ENCODE data around the gene LRRC36. TPM values are rescaled to one million over a fixed set of nuclear protein-coding genes. Genes with fewer than 3 reads are reported as not detected.

The LRRC36 gene
- total and polyA plus RNA-seq, 10 of the 15 experiments (the other 5 are each of a cell fraction or from before 2014, with no cell fraction given): 0.45 to 2.0 (median 0.75) TPM; not detected in 1

DNA sequence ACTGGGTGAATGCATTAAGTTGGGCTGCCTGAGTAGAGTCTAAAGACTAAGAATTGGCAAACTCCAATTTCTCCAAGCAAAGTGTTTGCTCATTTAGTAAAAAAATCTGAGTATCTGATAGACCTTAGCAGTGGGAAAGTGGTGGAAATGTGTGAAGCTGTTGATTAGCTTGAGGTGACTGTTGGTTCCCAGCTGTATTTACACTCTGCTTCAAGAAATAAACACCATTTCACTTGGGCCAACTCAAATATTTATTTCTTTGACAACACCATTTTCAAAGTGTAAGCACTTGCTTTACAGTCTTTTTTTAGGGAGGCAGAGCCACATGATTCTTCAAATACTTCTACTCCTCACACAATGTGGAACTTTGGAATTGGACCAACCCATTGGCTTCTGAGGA is 8.8 kb upstream of the LRRC36 start:
- Histone ChIP-seq H3K36me3 (ENCODE audit: control insufficient read depth in 2 of 2, insufficient read depth in 2 of 2, low read length in 1 of 2) (no peaks in the 10 kb centered on the region), H3K9ac (ENCODE audit: control insufficient read depth, insufficient read depth, low read length) (no peak overlapping the region), H3K27me3 (replicated peaks in 1 of 2; ENCODE audit: control insufficient read depth in 2 of 2, insufficient read depth in 2 of 2, low read length in 1 of 2) (no peaks in the 10 kb centered on the region), H3K27ac (ENCODE audit: control insufficient read depth, insufficient read depth) (no peak overlapping the region), H3K4me2 (ENCODE audit: control insufficient read depth, insufficient read depth) (no peak overlapping the region), H3K79me2 (ENCODE audit: control insufficient read depth, insufficient read depth, low read length) (no peaks in the 10 kb centered on the region), H2AFZ (ENCODE audit: control insufficient read depth, low read depth, low read length) (no peak overlapping the region), H4K20me1 (ENCODE audit: control insufficient read depth, insufficient read depth) (no peaks in the 10 kb centered on the region), H3K4me1 (ENCODE audit: control insufficient read depth, insufficient read depth, low read length) (no peaks in the 10 kb centered on the region), H3K9me3 (replicated peaks; ENCODE audit: control insufficient read depth, insufficient read depth, low read length) (no peaks in the 10 kb centered on the region), H3K4me3 (no peak overlapping the region)
- BruUV-seq (replicated peaks): no TSS peak
- TF ChIP-seq SUPT20H (IDR thresholded peaks at IDR 0.05; ENCODE audit: borderline replicate concordance, control insufficient read depth, low read depth, low read length): no peak
- TF ChIP-seq ZNF622 (IDR thresholded peaks at IDR 0.05): no peak
- TF ChIP-seq MTA2 (IDR thresholded peaks at IDR 0.05; ENCODE audit: low read depth): no peak
- no peak for TF ChIP-seq MAX (IDR thresholded peaks at IDR 0.05; ENCODE audit: low read depth, low read length)
- TF ChIP-seq SREBF1 (IDR thresholded peaks at IDR 0.05; ENCODE audit: low read length): no peak
- no peak for TF ChIP-seq MEF2A (IDR thresholded peaks at IDR 0.05; ENCODE audit: insufficient read depth, low read depth, low read length)
- no peak for TF ChIP-seq ATF7 (IDR thresholded peaks at IDR 0.05; ENCODE audit: low read depth)
- no peak for TF ChIP-seq KDM1A (IDR thresholded peaks at IDR 0.05; ENCODE audit: borderline replicate concordance)
- TF ChIP-seq IRF4 (IDR thresholded peaks at IDR 0.05; ENCODE audit: low read depth, low read length): no peak
- no peak for TF ChIP-seq TCF12 (IDR thresholded peaks at IDR 0.05; ENCODE audit: low read depth, low read length)
- TF ChIP-seq MXI1 (IDR thresholded peaks at IDR 0.05; ENCODE audit: low read depth, low read length): no peak
- no peak for TF ChIP-seq CBX3 (IDR thresholded peaks at IDR 0.05; ENCODE audit: borderline replicate concordance, low read depth)
- TF ChIP-seq POLR2AphosphoS2 (IDR thresholded peaks at IDR 0.05; ENCODE audit: low read depth, low read length): no peak
- TF ChIP-seq BCLAF1 (IDR thresholded peaks at IDR 0.05): no peak
- in situ Hi-C loops (cut with MboI): no loop called here
- ATAC-seq (no peak), FAIRE-seq (no peak), DNase-seq (ENCODE audit: low read depth, low spot score) (no peak)
- SMC1A ChIA-PET (ENCODE audit: uncharacterized antibody, unreplicated experiment): interaction anchor here (0.9 to 1.1 kb wide), 2 partner anchors 10 to 48 kb away, joined by 3 read pairs; no protein-coding TSS in a partner anchor
- intact Hi-C loops (cut with micrococcal nuclease; ENCODE audit: unreplicated experiment): no loop called here
- CTCF ChIA-PET: interaction anchor here (0.9 kb wide), 1 partner anchor 21 kb away, joined by 3 read pairs; no protein-coding TSS in a partner anchor
- RAD21 ChIA-PET (ENCODE audit: unreplicated experiment): interaction anchor here (0.8 kb wide), 1 partner anchor 9 kb away, joined by 4 read pairs; no protein-coding TSS in a partner anchor
- POLR2A ChIA-PET: no interaction called here
